KMS-11 (cell line): ENCODE results near the gene TPX2.

Experiments used
- H2AFZ ChIP-seq: fragments of 200-600 bp; sonication (generic); 2 replicates; pipeline ENCODE4 v1.6.1; 2016; ENCODE audit warnings: antibody characterized with exemption, mixed run types, low read depth
- H3K27ac ChIP-seq: fragments of 200-600 bp; sonication (generic); 2 replicates; pipeline ENCODE4 v1.6.1; 2016; ENCODE audit warnings: mild to moderate bottlenecking, mixed run types
- H3K27me3 ChIP-seq: fragments of 200-600 bp; sonication (generic); 2 replicates; pipeline ENCODE4 v1.6.1; 2017; ENCODE audit warnings: mild to moderate bottlenecking, low read depth, mixed run types, moderate library complexity; ENCODE audit not compliant: insufficient read depth
- H3K36me3 ChIP-seq: fragments of 200-600 bp; sonication (generic); 2 replicates; pipeline ENCODE4 v1.6.1; 2017; ENCODE audit warnings: mild to moderate bottlenecking, mixed run types; ENCODE audit not compliant: insufficient read depth
- H3K4me1 ChIP-seq: fragments of 200-600 bp; sonication (generic); 2 replicates; pipeline ENCODE4 v1.6.1; 2016; ENCODE audit warnings: mild to moderate bottlenecking, low read depth, mixed run types; ENCODE audit not compliant: poor library complexity, severe bottlenecking
- H3K4me2 ChIP-seq: fragments of 200-600 bp; sonication (generic); 2 replicates; pipeline ENCODE4 v1.7.0; 2016; ENCODE audit warnings: mild to moderate bottlenecking, mixed run types
- H3K4me3 ChIP-seq: fragments of 200-600 bp; sonication (generic); IDR thresholded peaks from 2 replicates; pipeline ENCODE4 v1.6.1; 2017; ENCODE audit warnings: low read depth, low read length, mixed read lengths; ENCODE audit not compliant: insufficient read depth
- H3K79me2 ChIP-seq: fragments of 200-600 bp; sonication (generic); 2 replicates; pipeline ENCODE4 v1.6.1; 2016; ENCODE audit warnings: low read depth, mixed run types; ENCODE audit not compliant: insufficient read depth
- H3K9ac ChIP-seq: fragments of 200-600 bp; sonication (generic); 2 replicates; pipeline ENCODE4 v1.6.1; 2016; ENCODE audit warnings: mild to moderate bottlenecking, mixed run types
- H4K20me1 ChIP-seq: fragments of 200-600 bp; sonication (generic); 2 replicates; pipeline ENCODE4 v1.6.1; 2016; ENCODE audit warnings: mild to moderate bottlenecking, mixed run types; ENCODE audit not compliant: insufficient read depth
- TF ChIP-seq, protein P1 (sequence below): fragments of 200-600 bp; sonication (generic); conservative IDR thresholded peaks from 2 replicates; pipeline ENCODE4 v1.6.1; 2017; ENCODE audit warnings: low read depth, mild to moderate bottlenecking, antibody characterized with exemption, low read length, moderate library complexity, mixed read lengths

The TPX2 gene

DNA sequence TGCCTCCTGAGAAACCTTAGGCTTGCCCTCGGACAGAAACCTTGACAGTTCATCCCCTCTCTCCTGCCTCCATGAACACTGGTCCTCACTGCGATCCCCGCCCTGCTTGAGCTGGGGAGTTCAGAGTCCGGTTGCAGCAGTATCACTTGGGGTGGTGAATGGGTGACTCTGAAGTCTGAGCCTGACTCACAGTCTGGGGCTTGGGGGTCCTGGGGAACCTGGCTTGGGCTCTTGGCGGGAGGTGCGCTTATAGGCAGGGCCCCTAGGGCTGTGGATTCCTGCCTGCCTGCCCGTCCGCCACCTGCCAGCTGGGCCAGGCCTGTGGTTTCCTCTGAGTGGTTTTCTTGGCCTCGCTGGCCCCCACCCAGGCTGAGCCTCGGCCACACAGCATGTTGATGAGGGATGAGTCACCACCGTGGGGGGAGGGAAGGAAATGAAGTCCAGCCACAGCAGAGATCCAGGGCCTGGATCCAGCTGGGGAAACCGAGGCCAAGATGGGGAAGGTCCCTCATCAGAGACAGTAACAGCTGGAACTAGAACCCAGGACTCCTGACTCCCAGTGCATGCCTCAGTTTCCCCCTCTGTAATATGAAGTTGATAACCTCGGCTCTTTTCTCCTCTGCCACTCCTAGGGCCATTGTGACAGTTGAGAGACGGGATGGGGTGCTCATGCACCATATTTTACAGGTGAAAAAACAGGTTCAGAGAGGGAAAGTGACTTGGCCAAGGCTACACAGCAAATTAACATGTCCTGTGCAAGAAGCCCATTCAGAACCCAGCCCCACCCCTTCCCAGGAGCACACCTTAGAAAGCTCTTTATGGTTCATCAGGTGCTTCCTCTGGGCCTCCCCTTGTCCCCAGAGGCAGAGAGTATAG is 97.1 kb downstream of the TPX2 start:
- peak overlapping the region; percentile 55 for H3K27ac ChIP-seq
- TF ChIP-seq, protein P1, sequence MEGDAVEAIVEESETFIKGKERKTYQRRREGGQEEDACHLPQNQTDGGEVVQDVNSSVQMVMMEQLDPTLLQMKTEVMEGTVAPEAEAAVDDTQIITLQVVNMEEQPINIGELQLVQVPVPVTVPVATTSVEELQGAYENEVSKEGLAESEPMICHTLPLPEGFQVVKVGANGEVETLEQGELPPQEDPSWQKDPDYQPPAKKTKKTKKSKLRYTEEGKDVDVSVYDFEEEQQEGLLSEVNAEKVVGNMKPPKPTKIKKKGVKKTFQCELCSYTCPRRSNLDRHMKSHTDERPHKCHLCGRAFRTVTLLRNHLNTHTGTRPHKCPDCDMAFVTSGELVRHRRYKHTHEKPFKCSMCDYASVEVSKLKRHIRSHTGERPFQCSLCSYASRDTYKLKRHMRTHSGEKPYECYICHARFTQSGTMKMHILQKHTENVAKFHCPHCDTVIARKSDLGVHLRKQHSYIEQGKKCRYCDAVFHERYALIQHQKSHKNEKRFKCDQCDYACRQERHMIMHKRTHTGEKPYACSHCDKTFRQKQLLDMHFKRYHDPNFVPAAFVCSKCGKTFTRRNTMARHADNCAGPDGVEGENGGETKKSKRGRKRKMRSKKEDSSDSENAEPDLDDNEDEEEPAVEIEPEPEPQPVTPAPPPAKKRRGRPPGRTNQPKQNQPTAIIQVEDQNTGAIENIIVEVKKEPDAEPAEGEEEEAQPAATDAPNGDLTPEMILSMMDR: no peak
- peaks cover 4% of the 10 kb centered on the region; the same call in 1 of the 2 replicates for H3K27me3 ChIP-seq
- no peak overlapping the region for H3K4me3 ChIP-seq
- no peaks in the 10 kb centered on the region for H4K20me1 ChIP-seq
- peaks cover 51% of the 10 kb centered on the region for H3K4me1 ChIP-seq
- peak overlapping the region; percentile 77 for H3K4me2 ChIP-seq
- H3K79me2 ChIP-seq: no peaks in the 10 kb centered on the region
- no peaks in the 10 kb centered on the region for H3K36me3 ChIP-seq
- peak overlapping the region; percentile 20; the same call in 1 of the 2 replicates for H3K9ac ChIP-seq
- peak overlapping the region; percentile 57 for H2AFZ ChIP-seq

DNA sequence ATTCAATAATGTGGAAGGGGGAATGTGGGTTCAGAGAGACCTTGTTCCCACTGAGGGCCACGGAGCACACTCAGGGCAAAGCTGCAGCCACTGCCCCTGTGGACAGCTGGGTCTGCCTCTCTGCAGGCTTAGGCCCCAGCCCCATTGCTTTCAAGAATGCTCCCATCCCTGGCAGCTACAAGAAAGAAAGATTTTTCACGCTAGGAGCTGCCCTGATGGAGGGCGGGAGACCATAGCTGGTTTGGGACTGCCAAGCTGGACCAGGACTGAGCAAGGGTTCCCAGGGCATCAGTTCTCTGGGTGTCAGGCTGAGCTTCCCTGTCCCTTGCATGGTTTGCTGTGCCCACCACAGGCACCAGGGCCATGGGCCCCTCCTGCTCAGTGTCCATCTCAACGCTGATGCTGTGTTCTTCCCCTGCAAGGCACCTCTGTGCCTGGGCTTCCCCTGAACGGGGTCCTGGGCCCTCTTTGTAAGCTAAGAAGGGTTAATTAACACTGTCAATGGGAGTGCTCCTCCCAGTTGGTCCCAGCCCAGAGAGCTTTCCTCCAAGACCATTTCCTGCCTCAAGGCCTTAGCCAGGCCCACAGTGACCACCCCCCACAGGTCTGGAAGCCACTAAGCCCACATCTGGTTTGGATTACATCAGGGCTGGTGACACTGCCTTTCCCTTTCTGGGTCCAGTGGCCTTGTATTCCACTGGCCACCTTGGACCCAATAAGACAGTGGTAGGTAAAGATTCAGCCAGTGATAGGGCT is 97.9 kb downstream of the TPX2 start:
- H3K36me3 ChIP-seq: no peaks in the 10 kb centered on the region
- no peak overlapping the region for H3K9ac ChIP-seq
- H3K79me2 ChIP-seq: no peaks in the 10 kb centered on the region
- no peak overlapping the region for H3K4me3 ChIP-seq
- H3K4me2 ChIP-seq: peak overlapping the region; percentile 77
- H2AFZ ChIP-seq: no peak overlapping the region
- TF ChIP-seq, protein P1: no peak
- H4K20me1 ChIP-seq: no peaks in the 10 kb centered on the region
- H3K4me1 ChIP-seq: peaks cover 51% of the 10 kb centered on the region
- H3K27ac ChIP-seq: no peak overlapping the region
- peaks cover 6% of the 10 kb centered on the region; the same call in 1 of the 2 replicates for H3K27me3 ChIP-seq

DNA sequence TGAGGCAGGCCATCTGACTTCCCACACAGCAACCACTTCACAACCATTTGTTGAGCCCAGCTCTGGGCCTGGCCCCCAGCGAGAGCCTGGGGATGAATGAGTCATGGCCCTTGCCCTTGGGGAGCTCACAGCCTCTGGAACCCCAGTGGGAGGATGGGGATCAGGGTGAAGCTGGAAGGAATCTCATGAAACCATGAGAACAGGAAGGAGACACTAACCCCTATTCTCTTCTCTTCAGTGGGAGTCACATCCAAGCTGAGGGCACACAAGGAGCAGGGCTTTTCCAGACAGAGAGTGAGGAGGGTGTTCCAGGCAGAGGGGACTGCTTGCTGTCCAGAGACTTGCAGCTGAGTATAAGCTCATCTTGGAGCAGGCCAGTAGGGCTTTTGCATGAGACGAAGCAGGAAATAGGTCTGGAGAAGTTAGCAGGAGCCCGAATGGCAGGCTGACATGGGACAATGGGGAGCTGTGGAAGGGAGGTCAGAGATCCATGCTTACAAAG is 98.9 kb downstream of the TPX2 start:
- Histone ChIP-seq H3K4me3 (no peak overlapping the region), H3K27ac (no peak overlapping the region), H2AFZ (no peak overlapping the region), H3K79me2 (no peaks in the 10 kb centered on the region), H3K36me3 (no peaks in the 10 kb centered on the region), H3K9ac (no peak overlapping the region), H4K20me1 (no peaks in the 10 kb centered on the region), H3K27me3 (peaks cover 15% of the 10 kb centered on the region; the same call in 1 of the 2 replicates), H3K4me2 (no peak overlapping the region), H3K4me1 (peaks cover 48% of the 10 kb centered on the region)
- TF ChIP-seq, protein P1: no peak

DNA sequence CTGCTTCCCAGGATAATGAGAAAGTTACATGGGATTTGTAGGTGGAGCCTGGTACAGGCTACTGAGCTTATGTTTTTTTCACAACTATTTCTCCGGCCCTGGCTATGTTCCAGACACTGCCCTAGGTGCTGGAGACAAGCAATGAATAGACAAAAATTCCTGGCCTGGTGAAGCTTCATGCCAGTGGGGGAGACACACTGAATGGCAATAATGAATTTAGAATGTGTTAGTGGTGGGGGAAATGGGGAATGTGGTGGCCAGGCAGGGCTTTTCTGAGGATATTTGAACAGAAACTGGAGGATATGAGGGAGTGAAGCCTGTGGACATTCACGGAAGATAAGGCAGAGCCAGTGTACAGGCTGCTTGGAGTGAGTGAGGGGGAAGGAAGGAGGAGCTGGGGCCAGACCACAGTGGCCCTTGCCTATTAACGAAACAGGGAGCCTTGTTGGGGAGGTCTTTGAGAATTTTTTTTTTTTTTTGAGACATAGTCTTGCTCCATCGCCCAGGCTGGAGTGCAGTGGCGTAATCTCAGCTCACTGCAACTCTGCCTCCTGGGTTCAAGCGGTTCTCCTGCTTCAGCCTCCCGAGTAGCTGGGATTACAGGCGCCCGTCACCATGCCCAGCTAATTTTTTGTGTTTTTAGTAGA is 99.7 kb downstream of the TPX2 start:
- Histone ChIP-seq H3K27me3 (peaks cover 23% of the 10 kb centered on the region; the same call in 1 of the 2 replicates), H3K4me1 (peaks cover 44% of the 10 kb centered on the region), H3K4me2 (no peak overlapping the region), H3K9ac (no peak overlapping the region), H3K79me2 (no peaks in the 10 kb centered on the region), H3K36me3 (no peaks in the 10 kb centered on the region), H3K27ac (no peak overlapping the region), H2AFZ (no peak overlapping the region), H4K20me1 (no peaks in the 10 kb centered on the region), H3K4me3 (no peak overlapping the region)
- TF ChIP-seq, protein P1: no peak
